Activated CD8-positive, alpha-beta T cell treated with anti-CD3 and anti-CD28 coated beads, Interleukin-2, amount 10 ng/mL, durations not matched to agents 7 days and 5 days (primary cell): Measurements from ENCODE around the gene THAP7. TPM values are rescaled to one million over a fixed set of nuclear protein-coding genes. Genes with fewer than 3 reads are reported as not detected.

Experiments used
- ATAC-seq: fragments of 150-1000 bp; cut with Tn5 transposase; one replicate; pipeline ENCODE4 v1.10.0; 2021; ENCODE audit warnings: moderate library complexity
- CTCF ChIA-PET: fragments of 350-600 bp; sonication (Branson Sonifier 250); formaldehyde crosslinking; loops from one replicate; lab custom pipeline; 2021; ENCODE audit warnings: antibody characterized with exemption; lab: Charles Lee
- POLR2A ChIA-PET: fragments of 350-600 bp; sonication (Branson Sonifier 250); formaldehyde crosslinking; loops from one replicate; lab custom pipeline; 2021; ENCODE audit warnings: antibody characterized with exemption; lab: Charles Lee
- DNase-seq: peaks from one replicate; pipeline ENCODE4 v3.0.0-alpha.2; 2020
- H3K27ac Mint-ChIP-seq: one replicate; pipeline ENCODE4 v1.8.0; 2021; ENCODE audit warnings: mild to moderate bottlenecking, mixed read lengths
- H3K27me3 Mint-ChIP-seq: one replicate; pipeline ENCODE4 v1.8.0; 2021; ENCODE audit warnings: low read depth, mixed read lengths
- H3K36me3 Mint-ChIP-seq: one replicate; pipeline ENCODE4 v1.8.0; 2021; ENCODE audit warnings: low read depth, mixed read lengths
- H3K4me1 Mint-ChIP-seq: one replicate; pipeline ENCODE4 v1.8.0; 2021; ENCODE audit warnings: low read depth, mixed read lengths
- H3K4me3 Mint-ChIP-seq: one replicate; pipeline ENCODE4 v1.8.0; 2021; ENCODE audit warnings: mild to moderate bottlenecking, mixed read lengths
- H3K9me3 Mint-ChIP-seq: one replicate; pipeline ENCODE4 v1.8.0; 2022; ENCODE audit warnings: mixed read lengths; ENCODE audit not compliant: insufficient read depth
- total RNA-seq, 2 experiments: library from RNA; stranded (reverse); gene quantifications; one replicate each; pipeline ENCODE4 v1.2.3, GENCODE V29; 2021

Gene THAP7
- total RNA-seq, 2 experiments from 2014 or later = 31.7 to 32.0 TPM

DNA sequence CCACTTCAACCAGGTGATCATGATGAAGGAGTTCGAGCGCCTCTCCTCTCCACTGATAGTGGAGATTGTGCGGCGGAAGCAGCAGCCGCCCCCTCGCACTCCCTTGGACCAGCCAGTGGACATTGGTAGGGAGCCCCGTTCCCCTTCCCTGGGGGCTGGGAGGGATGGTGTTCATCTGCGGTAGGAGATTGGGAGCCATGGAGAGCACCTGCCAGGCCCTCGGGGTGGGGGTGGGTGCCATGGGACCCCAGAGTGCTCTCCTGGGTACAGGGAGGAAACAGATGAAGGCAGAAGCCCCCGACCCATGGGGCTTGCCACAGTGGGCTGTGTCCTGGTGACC is 7.0 kb downstream of the THAP7 start:
- DNase-seq (no peak), ATAC-seq (no peak)
- H3K4me3 Mint-ChIP-seq = no peak overlapping the region
- POLR2A ChIA-PET = no interaction called here
- H3K27me3 Mint-ChIP-seq = no peaks in the 10 kb centered on the region
- peaks cover 5% of the 10 kb centered on the region for H3K4me1 Mint-ChIP-seq
- CTCF ChIA-PET = no interaction called here
- no peaks in the 10 kb centered on the region for H3K9me3 Mint-ChIP-seq
- no peak overlapping the region for H3K27ac Mint-ChIP-seq
- H3K36me3 Mint-ChIP-seq = peaks cover 17% of the 10 kb centered on the region

DNA sequence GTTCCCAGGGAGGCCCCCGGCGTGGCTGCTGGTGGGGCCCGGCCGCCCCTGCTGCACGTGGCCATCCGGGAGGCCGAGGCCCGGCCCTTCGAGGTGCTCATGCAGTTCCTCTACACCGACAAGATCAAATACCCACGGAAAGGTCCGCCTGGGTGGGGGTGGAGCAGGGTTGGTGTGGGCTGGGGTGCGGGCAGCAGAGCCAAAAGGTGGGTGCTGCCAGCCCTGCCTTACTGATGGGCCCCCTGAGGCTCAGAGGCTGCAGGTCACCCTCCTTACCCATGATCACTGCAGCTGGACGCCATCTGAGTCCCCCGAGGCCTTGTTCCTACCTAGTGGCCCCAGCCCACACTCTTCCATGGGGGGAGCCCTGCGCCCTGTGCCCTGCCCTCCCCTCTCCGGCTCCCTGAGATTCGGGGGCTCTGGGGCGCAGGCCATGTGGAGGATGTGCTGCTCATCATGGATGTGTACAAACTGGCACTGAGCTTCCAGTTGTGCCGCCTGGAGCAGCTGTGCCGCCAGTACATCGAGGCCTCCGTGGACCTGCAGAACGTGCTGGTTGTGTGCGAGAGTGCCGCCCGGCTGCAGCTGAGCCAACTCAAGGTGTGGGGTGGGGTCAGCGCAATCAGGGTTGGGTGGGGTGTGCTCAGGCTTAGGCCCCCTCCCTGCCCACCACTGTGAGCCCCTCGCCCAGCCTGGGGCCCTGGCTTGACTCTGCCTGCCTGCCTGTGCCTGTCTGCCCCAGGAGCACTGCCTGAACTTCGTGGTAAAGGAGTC is 7.6 kb downstream of the THAP7 start:
- no peak overlapping the region for H3K27ac Mint-ChIP-seq

DNA sequence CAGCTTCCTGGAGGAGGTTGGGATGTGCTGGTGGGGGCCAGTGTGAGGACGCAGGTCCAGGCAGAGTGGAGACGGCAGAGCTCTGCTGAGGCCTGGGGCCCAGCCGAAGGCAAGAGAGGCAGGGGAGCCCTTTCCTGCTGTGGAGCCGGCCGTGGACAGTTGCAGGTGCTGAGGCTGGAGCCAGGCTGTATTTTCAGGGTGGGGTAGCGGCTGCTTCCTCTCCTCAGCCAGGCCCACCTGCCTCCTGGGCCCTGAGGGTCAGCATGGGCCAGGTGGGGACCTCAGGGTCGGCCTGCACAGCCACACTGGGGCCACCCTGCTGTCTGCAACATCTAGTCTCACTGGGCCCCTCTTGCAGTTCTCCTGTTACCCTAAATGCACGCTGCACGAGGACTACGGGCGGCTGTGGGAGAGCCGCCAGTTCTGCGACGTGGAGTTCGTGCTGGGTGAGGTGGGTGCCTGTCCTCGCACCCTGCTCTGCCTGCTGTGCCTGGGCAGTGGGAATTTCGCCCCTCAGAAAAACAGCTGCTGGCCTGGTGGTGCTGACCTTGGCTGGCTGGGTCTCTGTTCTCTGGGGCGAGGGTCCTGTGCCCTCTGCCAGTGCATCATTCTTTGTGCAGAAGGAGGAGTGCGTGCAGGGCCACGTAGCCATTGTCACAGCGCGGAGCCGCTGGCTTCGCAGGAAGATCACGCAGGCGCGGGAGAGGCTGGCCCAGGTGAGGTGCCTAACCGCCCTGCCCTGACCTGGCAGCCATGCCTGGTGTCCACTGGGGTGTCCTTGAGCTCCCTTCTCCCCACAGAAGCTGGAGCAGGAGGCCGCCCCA is 8.4 kb downstream of the THAP7 start:
- H3K36me3 Mint-ChIP-seq = peaks cover 13% of the 10 kb centered on the region
- no peak overlapping the region for H3K4me3 Mint-ChIP-seq
- H3K27ac Mint-ChIP-seq = no peak overlapping the region
- H3K4me1 Mint-ChIP-seq = peaks cover 10% of the 10 kb centered on the region
- H3K27me3 Mint-ChIP-seq = no peaks in the 10 kb centered on the region
- ChIA-PET POLR2A (no interaction called here), CTCF (no interaction called here)
- no peak for ATAC-seq
- DNase-seq = no peak
- no peaks in the 10 kb centered on the region for H3K9me3 Mint-ChIP-seq

More for the DNA sequence above, 7.6 kb downstream of the THAP7 start:
- ChIA-PET POLR2A (no interaction called here), CTCF (no interaction called here)
- Mint-ChIP-seq H3K4me3 (no peak overlapping the region), H3K4me1 (peaks cover 8% of the 10 kb centered on the region), H3K36me3 (peaks cover 17% of the 10 kb centered on the region), H3K27me3 (no peaks in the 10 kb centered on the region), H3K9me3 (no peaks in the 10 kb centered on the region)
- ATAC-seq (no peak), DNase-seq (no peak)

GRCh38 chr22:20992456-20993303 is 9.2 kb downstream of the THAP7 start:
- Mint-ChIP-seq H3K4me3 (no peak overlapping the region), H3K9me3 (no peaks in the 10 kb centered on the region), H3K36me3 (peaks cover 8% of the 10 kb centered on the region), H3K27ac (no peak overlapping the region), H3K4me1 (peaks cover 10% of the 10 kb centered on the region), H3K27me3 (no peaks in the 10 kb centered on the region)
- DNase-seq = no peak
- ATAC-seq = no peak
- POLR2A ChIA-PET = interaction anchor here (0.5 kb wide), 1 partner anchor 1325 kb away, joined by 3 read pairs; no protein-coding TSS in a partner anchor
- CTCF ChIA-PET = no interaction called here

DNA sequence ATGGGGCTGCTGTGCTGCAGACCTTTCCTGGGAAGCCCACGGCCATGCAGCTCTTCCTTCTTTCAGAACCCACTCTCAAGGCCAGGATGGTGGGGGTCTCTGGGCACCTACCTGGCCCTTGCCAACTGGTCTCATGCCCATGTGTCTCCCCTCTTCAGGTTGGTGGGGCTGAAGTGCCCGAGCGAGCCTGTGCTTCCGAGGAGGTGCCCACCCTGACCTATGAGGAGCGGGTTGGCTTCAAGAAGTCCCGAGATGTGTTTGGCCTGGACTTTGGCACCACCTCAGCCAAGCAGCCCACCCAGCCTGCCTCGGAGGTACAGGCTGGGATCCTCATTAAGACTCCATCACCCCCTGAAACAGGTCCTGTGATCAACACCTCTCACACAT is 9.9 kb downstream of the THAP7 start:
- DNase-seq = no peak
- H3K27ac Mint-ChIP-seq = no peak overlapping the region
- no peak overlapping the region for H3K4me3 Mint-ChIP-seq
- H3K4me1 Mint-ChIP-seq = peaks cover 10% of the 10 kb centered on the region
- POLR2A ChIA-PET = no interaction called here
- CTCF ChIA-PET = no interaction called here
- H3K27me3 Mint-ChIP-seq = no peaks in the 10 kb centered on the region
- ATAC-seq = no peak
- H3K9me3 Mint-ChIP-seq = no peaks in the 10 kb centered on the region
- peaks cover 10% of the 10 kb centered on the region for H3K36me3 Mint-ChIP-seq

GRCh38 chr22:20991252-20992055 is 10.5 kb downstream of the THAP7 start:
- H3K36me3 Mint-ChIP-seq = peaks cover 12% of the 10 kb centered on the region
- H3K27me3 Mint-ChIP-seq = no peaks in the 10 kb centered on the region
- no peak overlapping the region for H3K27ac Mint-ChIP-seq
- peaks cover 10% of the 10 kb centered on the region for H3K4me1 Mint-ChIP-seq
- no peak overlapping the region for H3K4me3 Mint-ChIP-seq
- ATAC-seq (no peak), DNase-seq (no peak)
- no peaks in the 10 kb centered on the region for H3K9me3 Mint-ChIP-seq
- CTCF ChIA-PET = interaction anchor here (1.2 kb wide), 1 partner anchor 11 kb away, joined by 3 read pairs; the partner anchor contains the start of gene THAP7
- POLR2A ChIA-PET = interaction anchor here (0.7 kb wide), 1 partner anchor 9 kb away, joined by 3 read pairs; no protein-coding TSS in a partner anchor

- ATAC-seq = no peak
- peaks cover 10% of the 10 kb centered on the region for H3K4me1 Mint-ChIP-seq
- DNase-seq = no peak
- H3K4me3 Mint-ChIP-seq = no peak overlapping the region
- no peaks in the 10 kb centered on the region for H3K9me3 Mint-ChIP-seq
- ChIA-PET CTCF (interaction anchor here (1.2 kb wide), 1 partner anchor 12 kb away, joined by 3 read pairs; the partner anchor contains the start of gene THAP7), POLR2A (interaction anchor here (1.1 kb wide), 1 partner anchor 10 kb away, joined by 4 read pairs; no protein-coding TSS in a partner anchor)
- H3K27ac Mint-ChIP-seq = no peak overlapping the region
- H3K27me3 Mint-ChIP-seq = no peaks in the 10 kb centered on the region
- peaks cover 9% of the 10 kb centered on the region for H3K36me3 Mint-ChIP-seq
Observed at GRCh38 chr22:20990184-20991180, 11.4 kb downstream of the THAP7 start.

DNA sequence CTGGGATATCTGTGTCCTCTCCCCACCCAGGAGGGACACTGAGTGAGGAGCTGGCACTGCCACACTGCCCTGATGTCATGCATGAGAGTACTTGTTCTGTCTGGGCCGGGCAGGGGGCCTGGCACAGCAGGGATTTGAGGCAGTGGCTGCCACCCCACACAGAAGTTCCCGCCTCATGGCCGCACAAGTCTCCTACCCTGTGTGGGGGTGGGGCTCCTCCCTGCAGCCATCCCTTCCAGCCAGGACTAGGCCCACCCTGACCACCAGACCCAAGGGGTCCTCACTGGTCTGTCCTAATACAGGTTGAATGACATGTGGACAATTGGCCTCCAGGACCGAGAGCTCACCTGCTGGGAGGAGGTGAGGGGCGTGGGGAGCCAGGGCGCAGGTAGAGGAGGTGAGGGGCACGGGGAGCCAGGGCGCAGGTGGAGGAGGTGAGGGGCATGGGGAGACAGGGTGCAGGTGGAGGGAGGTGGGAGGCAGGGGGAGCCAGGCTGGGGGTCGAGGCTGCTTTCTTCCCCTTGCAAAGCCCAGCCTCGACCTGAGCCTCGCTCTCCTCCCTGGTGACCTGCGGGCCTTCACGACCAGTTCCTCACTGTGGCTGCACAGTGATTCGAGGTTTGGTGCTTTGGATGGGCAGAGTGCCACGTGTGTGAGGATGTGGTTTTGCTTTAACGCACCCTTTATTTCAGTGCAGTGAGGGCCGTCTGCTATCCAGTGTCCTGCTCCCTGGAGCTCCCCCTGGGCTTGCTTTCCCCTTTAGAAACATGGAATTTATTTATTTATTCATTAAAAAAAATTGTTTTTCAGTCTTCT is 12.4 kb downstream of the THAP7 start:
- DNase-seq (no peak), ATAC-seq (no peak)
- POLR2A ChIA-PET = interaction anchor here (1.1 kb wide), 1 partner anchor 11 kb away, joined by 4 read pairs; no protein-coding TSS in a partner anchor
- CTCF ChIA-PET = no interaction called here
- Mint-ChIP-seq H3K9me3 (no peaks in the 10 kb centered on the region), H3K27me3 (no peaks in the 10 kb centered on the region), H3K36me3 (peaks cover 9% of the 10 kb centered on the region), H3K4me1 (peaks cover 10% of the 10 kb centered on the region), H3K4me3 (no peak overlapping the region), H3K27ac (no peak overlapping the region)

- H3K4me3 Mint-ChIP-seq = no peak overlapping the region
Observed at GRCh38 chr22:20988573-20989322, 13.2 kb downstream of the THAP7 start.

More at GRCh38 chr22:20988573-20989322, 13.2 kb downstream of the THAP7 start:
- H3K4me1 Mint-ChIP-seq = peaks cover 15% of the 10 kb centered on the region
- no peaks in the 10 kb centered on the region for H3K27me3 Mint-ChIP-seq
- peaks cover 16% of the 10 kb centered on the region for H3K36me3 Mint-ChIP-seq
- DNase-seq (no peak), ATAC-seq (no peak)
- H3K9me3 Mint-ChIP-seq = no peaks in the 10 kb centered on the region
- no peak overlapping the region for H3K27ac Mint-ChIP-seq
- ChIA-PET POLR2A (interaction anchor here (1.1 kb wide), 1 partner anchor 12 kb away, joined by 4 read pairs; no protein-coding TSS in a partner anchor), CTCF (no interaction called here)
